Measurements from ENCODE around the gene ARMH3. TPM values are rescaled to one million over a fixed set of nuclear protein-coding genes. Genes with fewer than 3 reads are reported as not detected.
"Not testable (repeated sequence)": the region's sequence is repeated elsewhere in the genome, so short reads cannot be mapped to it uniquely, and the experiment has no call there.

ARMH3 gene
- total and polyA plus RNA-seq, 5 donors from 2014 or later, result 21.3 to 42.2 (median 25.0) TPM

GRCh38 chr10:102040305-102041050 lies 15.5 kb downstream of the ARMH3 start:
- no peaks in the 10 kb centered on the region for H3K9me3 Mint-ChIP-seq
- Histone ChIP-seq H3K9me3 (ENCODE audit: control insufficient read depth in 2 of 2, low read length in 2 of 2) (no peaks in the 10 kb centered on the region), H3K27ac (ENCODE audit: insufficient read depth, low read length, poor library complexity, severe bottlenecking) (no peak overlapping the region), H3K4me3 (ENCODE audit: low read depth, low read length) (no peak overlapping the region), H3K36me3 (ENCODE audit: control insufficient read depth, insufficient read depth, low read length) (peaks cover 18% of the 10 kb centered on the region), H3K4me1 (ENCODE audit: control insufficient read depth, insufficient read depth, low read length, poor library complexity, severe bottlenecking) (no peaks in the 10 kb centered on the region), H3K27me3 (ENCODE audit: control insufficient read depth, insufficient read depth, low read length) (no peaks in the 10 kb centered on the region)
- no peak overlapping the region for H3K4me3 Mint-ChIP-seq
- DNase-seq (no peak), ATAC-seq (ENCODE audit: low read depth in 2 of 2) (no peak)
- H3K4me1 Mint-ChIP-seq, result peaks cover 21 to 25% (median 23%) of the 10 kb centered on the region in 4 donors
- H3K36me3 Mint-ChIP-seq, result peaks cover 14% of the 10 kb centered on the region
- no peaks in the 10 kb centered on the region for H3K27me3 Mint-ChIP-seq
- H3K27ac Mint-ChIP-seq, result no peak overlapping the region

GRCh38 chr10:102038410-102038809 lies 17.6 kb downstream of the ARMH3 start:
- Mint-ChIP-seq H3K36me3 (peaks cover 12% of the 10 kb centered on the region), H3K27me3 (no peaks in the 10 kb centered on the region), H3K9me3 (no peaks in the 10 kb centered on the region), H3K27ac (no peak overlapping the region), H3K4me1 (peaks cover 11 to 17% (median 15%) of the 10 kb centered on the region in 4 donors), H3K4me3 (no peak overlapping the region)
- H3K4me3 ChIP-seq (ENCODE audit: low read depth, low read length), result no peak overlapping the region
- H3K9me3 ChIP-seq (ENCODE audit: control insufficient read depth in 2 of 2, low read length in 2 of 2), result no peaks in the 10 kb centered on the region
- H3K36me3 ChIP-seq (ENCODE audit: control insufficient read depth, insufficient read depth, low read length), result peaks cover 23% of the 10 kb centered on the region
- DNase-seq, result no peak
- H3K4me1 ChIP-seq (ENCODE audit: control insufficient read depth, insufficient read depth, low read length, poor library complexity, severe bottlenecking), result no peaks in the 10 kb centered on the region
- ATAC-seq (ENCODE audit: low read depth in 2 of 2), result no peak
- no peaks in the 10 kb centered on the region for H3K27me3 ChIP-seq (ENCODE audit: control insufficient read depth, insufficient read depth, low read length)
- no peak overlapping the region for H3K27ac ChIP-seq (ENCODE audit: insufficient read depth, low read length, poor library complexity, severe bottlenecking)

GRCh38 chr10:102035807-102036206 lies 20.2 kb downstream of the ARMH3 start:
- DNase-seq; H3K4me1 ChIP-seq (ENCODE audit: control insufficient read depth, insufficient read depth, low read length, poor library complexity, severe bottlenecking); H3K4me3 Mint-ChIP-seq; H3K27me3 Mint-ChIP-seq; H3K4me3 ChIP-seq (ENCODE audit: low read depth, low read length); H3K27ac ChIP-seq (ENCODE audit: insufficient read depth, low read length, poor library complexity, severe bottlenecking); ATAC-seq (ENCODE audit: low read depth in 2 of 2); H3K9me3 ChIP-seq (ENCODE audit: control insufficient read depth in 2 of 2, low read length in 2 of 2); H3K27me3 ChIP-seq (ENCODE audit: control insufficient read depth, insufficient read depth, low read length); H3K9me3 Mint-ChIP-seq; H3K27ac Mint-ChIP-seq: not testable (repeated sequence)
- H3K36me3 ChIP-seq (ENCODE audit: control insufficient read depth, insufficient read depth, low read length), result peaks cover 37% of the 10 kb centered on the region
- Mint-ChIP-seq H3K36me3 (peaks cover 25% of the 10 kb centered on the region), H3K4me1 (peaks cover 6 to 13% (median 9%) of the 10 kb centered on the region in 4 donors)

- Histone ChIP-seq H3K27ac (ENCODE audit: insufficient read depth, low read length, poor library complexity, severe bottlenecking) (no peak overlapping the region), H3K4me1 (ENCODE audit: control insufficient read depth, insufficient read depth, low read length, poor library complexity, severe bottlenecking) (no peaks in the 10 kb centered on the region), H3K4me3 (ENCODE audit: low read depth, low read length) (no peak overlapping the region), H3K36me3 (ENCODE audit: control insufficient read depth, insufficient read depth, low read length) (peaks cover 42% of the 10 kb centered on the region), H3K27me3 (ENCODE audit: control insufficient read depth, insufficient read depth, low read length) (no peaks in the 10 kb centered on the region), H3K9me3 (ENCODE audit: control insufficient read depth in 2 of 2, low read length in 2 of 2) (no peaks in the 10 kb centered on the region)
- DNase-seq, result no peak
- Mint-ChIP-seq H3K4me3 (no peak overlapping the region), H3K9me3 (no peaks in the 10 kb centered on the region), H3K36me3 (peaks cover 25% of the 10 kb centered on the region), H3K27ac (no peak overlapping the region), H3K4me1 (peaks cover 0 to 4% (median under 1%) of the 10 kb centered on the region in 4 donors), H3K27me3 (no peaks in the 10 kb centered on the region)
- no peak for ATAC-seq (ENCODE audit: low read depth in 2 of 2)
Observed at GRCh38 chr10:102033787-102034186, 22.2 kb downstream of the ARMH3 start.

GRCh38 chr10:102027261-102027660 lies 28.7 kb downstream of the ARMH3 start:
- peaks cover 64% of the 10 kb centered on the region for H3K36me3 ChIP-seq (ENCODE audit: control insufficient read depth, insufficient read depth, low read length)
- DNase-seq (no peak), ATAC-seq (ENCODE audit: low read depth in 2 of 2) (no peak)
- no peaks in the 10 kb centered on the region for H3K27me3 ChIP-seq (ENCODE audit: control insufficient read depth, insufficient read depth, low read length)
- no peaks in the 10 kb centered on the region for H3K9me3 Mint-ChIP-seq
- no peaks in the 10 kb centered on the region for H3K9me3 ChIP-seq (ENCODE audit: control insufficient read depth in 2 of 2, low read length in 2 of 2)
- peak overlapping the region in 1 of 4 donors; percentile 28 for H3K4me3 Mint-ChIP-seq
- H3K27ac ChIP-seq (ENCODE audit: insufficient read depth, low read length, poor library complexity, severe bottlenecking), result no peak overlapping the region
- H3K4me3 ChIP-seq (ENCODE audit: low read depth, low read length), result no peak overlapping the region
- H3K4me1 ChIP-seq (ENCODE audit: control insufficient read depth, insufficient read depth, low read length, poor library complexity, severe bottlenecking), result no peaks in the 10 kb centered on the region
- peaks cover 46% of the 10 kb centered on the region for H3K36me3 Mint-ChIP-seq
- H3K27ac Mint-ChIP-seq, result peak overlapping the region in 1 of 3 donors; percentile 5
- H3K4me1 Mint-ChIP-seq, result peaks cover 0 to 5% (median 3%) of the 10 kb centered on the region in 4 donors
- no peaks in the 10 kb centered on the region for H3K27me3 Mint-ChIP-seq

- Mint-ChIP-seq H3K27ac (no peak overlapping the region), H3K9me3 (peaks cover 0 to 2% (median 0%) of the 10 kb centered on the region in 7 donors), H3K27me3 (no peaks in the 10 kb centered on the region), H3K4me1 (peaks cover 2 to 9% (median 3%) of the 10 kb centered on the region in 4 donors), H3K36me3 (peaks cover 44% of the 10 kb centered on the region), H3K4me3 (no peak overlapping the region)
- H3K4me1 ChIP-seq (ENCODE audit: control insufficient read depth, insufficient read depth, low read length, poor library complexity, severe bottlenecking), result no peaks in the 10 kb centered on the region
- H3K27ac ChIP-seq (ENCODE audit: insufficient read depth, low read length, poor library complexity, severe bottlenecking), result no peak overlapping the region
- no peaks in the 10 kb centered on the region for H3K9me3 ChIP-seq (ENCODE audit: control insufficient read depth in 2 of 2, low read length in 2 of 2)
- DNase-seq (no peak), ATAC-seq (ENCODE audit: low read depth in 2 of 2) (no peak)
- no peak overlapping the region for H3K4me3 ChIP-seq (ENCODE audit: low read depth, low read length)
- H3K36me3 ChIP-seq (ENCODE audit: control insufficient read depth, insufficient read depth, low read length), result peaks cover 63% of the 10 kb centered on the region
- H3K27me3 ChIP-seq (ENCODE audit: control insufficient read depth, insufficient read depth, low read length), result no peaks in the 10 kb centered on the region
Observed at GRCh38 chr10:102024799-102025198, 31.2 kb downstream of the ARMH3 start.

GRCh38 chr10:102020938-102021337 lies 35.0 kb downstream of the ARMH3 start:
- H3K4me1 Mint-ChIP-seq, result peaks cover 0 to 5% (median 2%) of the 10 kb centered on the region in 4 donors
- H3K27ac Mint-ChIP-seq, result no peak overlapping the region
- Histone ChIP-seq H3K27ac (ENCODE audit: insufficient read depth, low read length, poor library complexity, severe bottlenecking) (no peak overlapping the region), H3K27me3 (ENCODE audit: control insufficient read depth, insufficient read depth, low read length) (no peaks in the 10 kb centered on the region), H3K4me1 (ENCODE audit: control insufficient read depth, insufficient read depth, low read length, poor library complexity, severe bottlenecking) (no peaks in the 10 kb centered on the region), H3K9me3 (ENCODE audit: control insufficient read depth in 2 of 2, low read length in 2 of 2) (no peaks in the 10 kb centered on the region), H3K36me3 (ENCODE audit: control insufficient read depth, insufficient read depth, low read length) (peaks cover 47% of the 10 kb centered on the region), H3K4me3 (ENCODE audit: low read depth, low read length) (no peak overlapping the region)
- no peaks in the 10 kb centered on the region for H3K27me3 Mint-ChIP-seq
- peak in 1 of 3 donors; percentile 64 for DNase-seq
- no peak for ATAC-seq (ENCODE audit: low read depth in 2 of 2)
- peaks cover 0 to 2% (median 0%) of the 10 kb centered on the region in 7 donors for H3K9me3 Mint-ChIP-seq
- H3K36me3 Mint-ChIP-seq, result peaks cover 42% of the 10 kb centered on the region
- H3K4me3 Mint-ChIP-seq, result no peak overlapping the region

- H3K4me1 Mint-ChIP-seq, result peaks cover 0 to 5% (median 2%) of the 10 kb centered on the region in 4 donors
- H3K9me3 Mint-ChIP-seq, result peaks cover 0 to 2% (median 0%) of the 10 kb centered on the region in 7 donors
- H3K9me3 ChIP-seq (ENCODE audit: control insufficient read depth in 2 of 2, low read length in 2 of 2), result no peaks in the 10 kb centered on the region
- H3K27ac Mint-ChIP-seq, result no peak overlapping the region
- H3K27ac ChIP-seq (ENCODE audit: insufficient read depth, low read length, poor library complexity, severe bottlenecking), result no peak overlapping the region
- H3K36me3 ChIP-seq (ENCODE audit: control insufficient read depth, insufficient read depth, low read length), result peaks cover 40% of the 10 kb centered on the region
- no peak for ATAC-seq (ENCODE audit: low read depth in 2 of 2)
- DNase-seq, result no peak
- no peak overlapping the region for H3K4me3 ChIP-seq (ENCODE audit: low read depth, low read length)
- no peak overlapping the region for H3K4me3 Mint-ChIP-seq
- H3K27me3 Mint-ChIP-seq, result no peaks in the 10 kb centered on the region
- peaks cover 33% of the 10 kb centered on the region for H3K36me3 Mint-ChIP-seq
- H3K27me3 ChIP-seq (ENCODE audit: control insufficient read depth, insufficient read depth, low read length), result no peaks in the 10 kb centered on the region
- H3K4me1 ChIP-seq (ENCODE audit: control insufficient read depth, insufficient read depth, low read length, poor library complexity, severe bottlenecking), result no peaks in the 10 kb centered on the region
Observed at GRCh38 chr10:102017295-102017694, 38.7 kb downstream of the ARMH3 start.
